Endodermal cell (in vitro differentiated cells): Measurements from ENCODE around the gene USP9X. TPM values are rescaled to one million over a fixed set of nuclear protein-coding genes. Genes with fewer than 3 reads are reported as not detected.

Experiments
- DNase-seq: peaks from one replicate; pipeline ENCODE4 v3.0.0-alpha.2; 2017
- H3K27ac ChIP-seq: 2 replicates; pipeline ENCODE4 v1.5.1; 2013; ENCODE audit warnings: mild to moderate bottlenecking, low read depth, low read length, moderate library complexity
- H3K27me3 ChIP-seq: 2 replicates; pipeline ENCODE4 v1.6.1; 2013; ENCODE audit warnings: mild to moderate bottlenecking, low read length, moderate library complexity; ENCODE audit not compliant: insufficient read depth, control insufficient read depth, poor library complexity, severe bottlenecking
- H3K36me3 ChIP-seq: 2 replicates; pipeline ENCODE4 v1.7.0; 2013; ENCODE audit warnings: mild to moderate bottlenecking, low read length, moderate library complexity; ENCODE audit not compliant: control insufficient read depth, insufficient read depth
- H3K4me1 ChIP-seq: one replicate; pipeline ENCODE4 v1.7.0; 2013; ENCODE audit warnings: low read length; ENCODE audit not compliant: control insufficient read depth, insufficient read depth
- H3K4me3 ChIP-seq: 2 replicates; pipeline ENCODE4 v1.5.1; 2013; ENCODE audit warnings: mild to moderate bottlenecking, low read length, moderate library complexity
- H3K9ac ChIP-seq: 2 replicates; pipeline ENCODE4 v1.6.1; 2013; ENCODE audit warnings: mild to moderate bottlenecking, low read length, moderate library complexity; ENCODE audit not compliant: poor library complexity, severe bottlenecking; ENCODE audit errors: extremely low read depth
- H3K9me3 ChIP-seq: 2 replicates; pipeline ENCODE4 v1.6.1; 2013; ENCODE audit warnings: mild to moderate bottlenecking, low read length, moderate library complexity; ENCODE audit not compliant: control insufficient read depth
- H3K27ac Mint-ChIP-seq: 2 replicates; pipeline ENCODE4 v1.8.0; 2020; ENCODE audit warnings: mixed read lengths
- H3K27me3 Mint-ChIP-seq: 2 replicates; pipeline ENCODE4 v1.8.0; 2021; ENCODE audit warnings: mild to moderate bottlenecking, mixed read lengths; ENCODE audit not compliant: insufficient read depth
- H3K36me3 Mint-ChIP-seq: 2 replicates; pipeline ENCODE4 v1.8.0; 2020; ENCODE audit warnings: low read depth, mixed read lengths
- H3K4me1 Mint-ChIP-seq: 2 replicates; pipeline ENCODE4 v1.8.0; 2020; ENCODE audit warnings: mixed read lengths
- H3K4me3 Mint-ChIP-seq: 2 replicates; pipeline ENCODE4 v1.8.0; 2020; ENCODE audit warnings: mild to moderate bottlenecking, moderate library complexity, mixed read lengths
- H3K9me3 Mint-ChIP-seq: 2 replicates; pipeline ENCODE4 v1.8.0; 2020; ENCODE audit warnings: mild to moderate bottlenecking, mixed read lengths
- WGBS, 2 experiments: methylation state at CpG; one replicate each; pipeline versions ENCODE4 v1.1.5 to v1.1.7; 2013; ENCODE audit warnings: missing lambda C conversion rate in 2 of 2, mixed read lengths in 1 of 2; ENCODE audit not compliant: insufficient coverage in 1 of 2, insufficient read length in 1 of 2; 5-methylcytosine and 5-hydroxymethylcytosine counted together
- long read RNA-seq, 4 experiments: library from polyadenylated mRNA in 2 of 4; library from RNA in 1 of 4; library from capped mRNA in 1 of 4; stranded (forward) in 3 of 4; unstranded in 1 of 4; transcript quantifications; one replicate each; pipeline ENCODE4 v2.0.0, GENCODE V29; 2020 to 2021; ENCODE audit warnings: inconsistent platforms in 1 of 4
- polyA plus RNA-seq, 2 experiments: library from polyadenylated mRNA; stranded (reverse); fragments of 50-300 nt; gene quantifications; one replicate each; pipeline ENCODE4 v1.2.3, GENCODE V29; 2013
- total RNA-seq, 2 donors: library from RNA; stranded (reverse); fragmentation: NEBNext Ultra II Directional in 1 of 2; extraction: Animal tissue kit (Norgen Biotek cat#: 25700) in 1 of 2; gene quantifications; 2 replicates in 1 of 2; 3 replicates in 1 of 2; pipeline ENCODE4 v1.2.1, GENCODE V29; 2021
- TF ChIP-seq, protein P1 (sequence below): fragments of 200-600 bp; sonication (generic); conservative IDR thresholded peaks from 2 replicates; pipeline ENCODE4 v1.5.0; 2021; ENCODE audit warnings: antibody characterized with exemption, mild to moderate bottlenecking

The USP9X gene, protein sequence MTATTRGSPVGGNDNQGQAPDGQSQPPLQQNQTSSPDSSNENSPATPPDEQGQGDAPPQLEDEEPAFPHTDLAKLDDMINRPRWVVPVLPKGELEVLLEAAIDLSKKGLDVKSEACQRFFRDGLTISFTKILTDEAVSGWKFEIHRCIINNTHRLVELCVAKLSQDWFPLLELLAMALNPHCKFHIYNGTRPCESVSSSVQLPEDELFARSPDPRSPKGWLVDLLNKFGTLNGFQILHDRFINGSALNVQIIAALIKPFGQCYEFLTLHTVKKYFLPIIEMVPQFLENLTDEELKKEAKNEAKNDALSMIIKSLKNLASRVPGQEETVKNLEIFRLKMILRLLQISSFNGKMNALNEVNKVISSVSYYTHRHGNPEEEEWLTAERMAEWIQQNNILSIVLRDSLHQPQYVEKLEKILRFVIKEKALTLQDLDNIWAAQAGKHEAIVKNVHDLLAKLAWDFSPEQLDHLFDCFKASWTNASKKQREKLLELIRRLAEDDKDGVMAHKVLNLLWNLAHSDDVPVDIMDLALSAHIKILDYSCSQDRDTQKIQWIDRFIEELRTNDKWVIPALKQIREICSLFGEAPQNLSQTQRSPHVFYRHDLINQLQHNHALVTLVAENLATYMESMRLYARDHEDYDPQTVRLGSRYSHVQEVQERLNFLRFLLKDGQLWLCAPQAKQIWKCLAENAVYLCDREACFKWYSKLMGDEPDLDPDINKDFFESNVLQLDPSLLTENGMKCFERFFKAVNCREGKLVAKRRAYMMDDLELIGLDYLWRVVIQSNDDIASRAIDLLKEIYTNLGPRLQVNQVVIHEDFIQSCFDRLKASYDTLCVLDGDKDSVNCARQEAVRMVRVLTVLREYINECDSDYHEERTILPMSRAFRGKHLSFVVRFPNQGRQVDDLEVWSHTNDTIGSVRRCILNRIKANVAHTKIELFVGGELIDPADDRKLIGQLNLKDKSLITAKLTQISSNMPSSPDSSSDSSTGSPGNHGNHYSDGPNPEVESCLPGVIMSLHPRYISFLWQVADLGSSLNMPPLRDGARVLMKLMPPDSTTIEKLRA (N-terminal part only)
- 100 to 1,000 TPM in 1 of 2 donors, 10 to 100 TPM in 1; 88.1 to 128 TPM for total RNA-seq
- 50.6 TPM for polyA plus RNA-seq (2013, experiment 1 of 2)
- polyA plus RNA-seq (2013, experiment 2 of 2): 48.0 TPM
- long read RNA-seq, experiment 1, full-length matches to known transcripts: 1 of 40 reads
- long read RNA-seq, experiment 1, partial matches to known transcripts: 31 of 40 reads
- long read RNA-seq, experiment 1, other reads (novel, unspliced or antisense): 8 of 40 reads
- long read RNA-seq, experiment 2, full-length matches to known transcripts: 5 of 67 reads
- long read RNA-seq, experiment 2, partial matches to known transcripts: 48 of 67 reads
- long read RNA-seq, experiment 2, other reads (novel, unspliced or antisense): 14 of 67 reads
- long read RNA-seq, experiment 3, partial matches to known transcripts: 60 of 74 reads
- long read RNA-seq, experiment 3, other reads (novel, unspliced or antisense): 14 of 74 reads
- long read RNA-seq, experiment 4, partial matches to known transcripts: 1 of 1 reads
- long read RNA-seq, experiment 4, other reads (novel, unspliced or antisense): 0 of 1 reads

DNA sequence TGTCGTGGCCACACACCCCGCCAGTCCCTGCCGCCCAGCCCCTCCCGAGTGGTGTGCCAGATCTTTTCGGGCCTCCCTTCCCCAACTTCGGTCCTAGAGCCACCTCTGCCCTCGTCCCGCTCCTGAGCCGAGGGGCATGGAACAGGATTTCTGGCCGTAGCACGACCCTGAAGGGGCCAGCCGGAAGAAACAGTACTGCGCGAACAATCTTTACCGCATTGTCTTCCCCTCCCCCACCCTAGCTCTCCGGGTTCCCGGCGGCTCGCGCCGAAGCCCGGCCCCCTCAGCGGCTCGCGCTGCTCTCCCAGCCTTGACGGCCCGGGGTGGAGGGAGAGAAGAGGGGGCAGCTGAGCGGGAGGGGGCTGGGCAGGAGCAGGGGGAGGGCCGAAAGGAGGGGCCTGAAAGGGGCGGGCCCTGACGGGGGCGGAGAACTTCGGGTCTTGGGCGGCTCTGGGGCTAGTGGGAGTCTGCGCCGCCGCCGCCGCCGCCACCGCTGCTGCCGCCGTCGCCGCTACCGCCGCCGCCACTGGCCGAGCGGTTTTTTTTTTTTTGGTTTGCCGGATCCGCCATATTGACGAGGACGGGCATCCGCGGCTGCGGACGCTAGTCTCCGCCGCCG, at the start of gene USP9X:
USP9X (plus strand) TSS at position 553 of the 619 bp plus-strand sequence. CDS start 38,184 bp downstream, outside the sequence.
- Mint-ChIP-seq H3K36me3 (peaks cover 12% of the 10 kb centered on the region), H3K27me3 (no peaks in the 10 kb centered on the region), H3K4me1 (peaks cover 27% of the 10 kb centered on the region), H3K9me3 (peaks cover 20% of the 10 kb centered on the region), H3K27ac (peak within 1 kb of the TSS; percentile 100), H3K4me3 (peak within 1 kb of the TSS; percentile 89)
- 0% methylated on average over 48 of the region's 61 CpGs; no CpG with 5 or more reads in 1 of the 2 experiments for WGBS, 2 experiments
- Histone ChIP-seq H3K9me3 (no peaks in the 10 kb centered on the region), H3K9ac (peak within 1 kb of the TSS; percentile 99), H3K27me3 (no peaks in the 10 kb centered on the region), H3K27ac (peak within 1 kb of the TSS; percentile 100), H3K36me3 (no peaks in the 10 kb centered on the region), H3K4me3 (peak within 1 kb of the TSS; percentile 88), H3K4me1 (no peaks in the 10 kb centered on the region)
- TF ChIP-seq, protein P1, sequence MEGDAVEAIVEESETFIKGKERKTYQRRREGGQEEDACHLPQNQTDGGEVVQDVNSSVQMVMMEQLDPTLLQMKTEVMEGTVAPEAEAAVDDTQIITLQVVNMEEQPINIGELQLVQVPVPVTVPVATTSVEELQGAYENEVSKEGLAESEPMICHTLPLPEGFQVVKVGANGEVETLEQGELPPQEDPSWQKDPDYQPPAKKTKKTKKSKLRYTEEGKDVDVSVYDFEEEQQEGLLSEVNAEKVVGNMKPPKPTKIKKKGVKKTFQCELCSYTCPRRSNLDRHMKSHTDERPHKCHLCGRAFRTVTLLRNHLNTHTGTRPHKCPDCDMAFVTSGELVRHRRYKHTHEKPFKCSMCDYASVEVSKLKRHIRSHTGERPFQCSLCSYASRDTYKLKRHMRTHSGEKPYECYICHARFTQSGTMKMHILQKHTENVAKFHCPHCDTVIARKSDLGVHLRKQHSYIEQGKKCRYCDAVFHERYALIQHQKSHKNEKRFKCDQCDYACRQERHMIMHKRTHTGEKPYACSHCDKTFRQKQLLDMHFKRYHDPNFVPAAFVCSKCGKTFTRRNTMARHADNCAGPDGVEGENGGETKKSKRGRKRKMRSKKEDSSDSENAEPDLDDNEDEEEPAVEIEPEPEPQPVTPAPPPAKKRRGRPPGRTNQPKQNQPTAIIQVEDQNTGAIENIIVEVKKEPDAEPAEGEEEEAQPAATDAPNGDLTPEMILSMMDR: no peak
- peak; percentile 97 for DNase-seq

DNA sequence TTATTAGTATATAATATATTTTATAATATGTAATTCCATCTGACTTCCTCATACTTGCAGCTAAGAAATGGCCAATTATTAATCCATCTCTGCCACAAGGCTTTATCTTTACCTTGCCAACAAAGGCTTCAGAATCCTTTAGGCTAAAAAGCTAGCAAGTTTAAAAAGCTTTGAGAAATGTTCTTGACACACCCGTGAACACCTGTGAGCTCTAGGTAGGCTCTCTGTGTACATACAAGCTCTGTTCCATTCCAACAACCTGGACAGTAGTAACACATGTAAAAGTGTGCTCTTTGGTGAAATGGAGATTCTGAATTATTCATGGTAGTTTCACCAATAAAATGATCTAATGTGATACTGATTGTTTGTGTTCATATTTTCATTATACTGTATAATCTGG, 49.7 kb upstream of the USP9X start:
- no peak for DNase-seq
- Mint-ChIP-seq H3K4me1 (no peaks in the 10 kb centered on the region), H3K9me3 (peaks cover 38% of the 10 kb centered on the region), H3K27me3 (no peaks in the 10 kb centered on the region), H3K27ac (no peak overlapping the region), H3K4me3 (no peak overlapping the region), H3K36me3 (no peaks in the 10 kb centered on the region)
- no peaks in the 10 kb centered on the region for H3K27me3 ChIP-seq
- TF ChIP-seq, protein P1: no peak
- no peaks in the 10 kb centered on the region for H3K4me1 ChIP-seq
- WGBS, 2 experiments: 67% methylated on average over 1 of the region's 1 CpG; no CpG with 5 or more reads in 1 of the 2 experiments
- no peak overlapping the region for H3K27ac ChIP-seq
- H3K4me3 ChIP-seq: no peak overlapping the region
- H3K9me3 ChIP-seq: no peaks in the 10 kb centered on the region
- no peaks in the 10 kb centered on the region for H3K36me3 ChIP-seq
- no peak overlapping the region for H3K9ac ChIP-seq
